H1 (cell line): ENCODE results near the gene FASTK. TPM values are rescaled to one million over a fixed set of nuclear protein-coding genes. Genes with fewer than 3 reads are reported as not detected.

Experiments
- GTF2F1 ChIP-seq: IDR thresholded peaks from 2 replicates; pipeline ENCODE4 v1.6.1; 2012; ENCODE audit warnings: low read depth, low read length, improper control_type of control experiment, borderline replicate concordance
- SP1 ChIP-seq: IDR thresholded peaks from 2 replicates; pipeline ENCODE4 v1.6.1; 2011; ENCODE audit warnings: low read depth, low read length
- polyA plus RNA-seq, 7 experiments: library from polyadenylated mRNA; depleted of rRNA in 3 of 7; stranded (reverse) in 5 of 7; unstranded in 2 of 7; fragments of >200 nt in 5 of 7; fragments of 200-250 nt in 2 of 7; gene quantifications; 1 replicate in 5 of 7; 2 replicates in 1 of 7; 4 replicates in 1 of 7; pipeline versions ENCODE4 v1.2.1 to v1.2.3, GENCODE V29; 2011 to 2013; ENCODE audit warnings: missing spikeins in 2 of 7, mixed read lengths in 2 of 7
- total RNA-seq: library from RNA; stranded (reverse); fragmentation: NEBNext Ultra II Directional; extraction: Animal tissue kit (Norgen Biotek cat#: 25700); gene quantifications from 2 replicates; pipeline ENCODE4 v1.2.1, GENCODE V29; 2021

Gene FASTK
- total and polyA plus RNA-seq, 2 of the 8 experiments (the other 6 are each of a cell fraction or from before 2014, with no cell fraction given) = 39.4 to 84.0 TPM

- TF ChIP-seq SP1 (peak; percentile 65; the same call in 1 of the 2 replicates), GTF2F1 (no peak)
Observed at GRCh38 chr7:151114151-151115090, 33.8 kb upstream of the FASTK start (continued).
